ENCODE results near the gene HEPACAM.

DNA sequence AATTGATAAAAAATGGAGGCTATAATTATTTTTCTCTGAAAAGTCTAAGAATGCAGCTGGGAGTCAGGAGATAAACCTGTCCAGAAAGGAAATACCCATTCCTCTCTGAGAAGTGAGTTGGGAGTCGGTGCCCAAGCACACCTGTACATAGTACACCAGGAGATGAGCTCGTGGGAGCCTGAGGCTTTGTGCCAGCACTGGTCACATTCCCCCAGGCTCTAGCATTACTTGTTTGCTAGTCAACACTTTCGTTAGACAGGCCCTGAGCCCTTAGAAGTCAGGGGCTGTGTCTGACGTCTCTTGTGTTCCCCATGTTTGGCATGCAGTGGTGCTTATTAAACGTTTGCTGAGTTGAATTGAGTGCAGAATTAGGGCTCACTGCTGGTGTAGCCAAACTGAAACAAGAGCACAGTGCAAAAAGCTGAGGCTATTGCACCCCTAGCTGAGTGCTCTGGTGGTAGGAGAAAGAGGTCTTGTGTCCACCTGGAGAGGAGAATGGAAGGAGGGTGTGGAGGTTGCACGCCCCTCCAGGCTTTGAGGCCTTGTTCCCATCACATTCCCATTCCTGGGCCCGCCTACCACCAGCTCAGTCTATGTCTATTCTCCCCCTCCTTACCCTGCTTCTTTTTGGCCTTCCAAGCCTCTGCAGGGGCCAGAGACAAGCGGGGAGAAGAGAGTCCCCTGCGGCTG is 45.0 kb downstream of the HEPACAM start:
- TF ChIP-seq, protein P1, sequence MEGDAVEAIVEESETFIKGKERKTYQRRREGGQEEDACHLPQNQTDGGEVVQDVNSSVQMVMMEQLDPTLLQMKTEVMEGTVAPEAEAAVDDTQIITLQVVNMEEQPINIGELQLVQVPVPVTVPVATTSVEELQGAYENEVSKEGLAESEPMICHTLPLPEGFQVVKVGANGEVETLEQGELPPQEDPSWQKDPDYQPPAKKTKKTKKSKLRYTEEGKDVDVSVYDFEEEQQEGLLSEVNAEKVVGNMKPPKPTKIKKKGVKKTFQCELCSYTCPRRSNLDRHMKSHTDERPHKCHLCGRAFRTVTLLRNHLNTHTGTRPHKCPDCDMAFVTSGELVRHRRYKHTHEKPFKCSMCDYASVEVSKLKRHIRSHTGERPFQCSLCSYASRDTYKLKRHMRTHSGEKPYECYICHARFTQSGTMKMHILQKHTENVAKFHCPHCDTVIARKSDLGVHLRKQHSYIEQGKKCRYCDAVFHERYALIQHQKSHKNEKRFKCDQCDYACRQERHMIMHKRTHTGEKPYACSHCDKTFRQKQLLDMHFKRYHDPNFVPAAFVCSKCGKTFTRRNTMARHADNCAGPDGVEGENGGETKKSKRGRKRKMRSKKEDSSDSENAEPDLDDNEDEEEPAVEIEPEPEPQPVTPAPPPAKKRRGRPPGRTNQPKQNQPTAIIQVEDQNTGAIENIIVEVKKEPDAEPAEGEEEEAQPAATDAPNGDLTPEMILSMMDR (IDR thresholded peaks at IDR 0.05): no peak
- TF ChIP-seq, protein P2, sequence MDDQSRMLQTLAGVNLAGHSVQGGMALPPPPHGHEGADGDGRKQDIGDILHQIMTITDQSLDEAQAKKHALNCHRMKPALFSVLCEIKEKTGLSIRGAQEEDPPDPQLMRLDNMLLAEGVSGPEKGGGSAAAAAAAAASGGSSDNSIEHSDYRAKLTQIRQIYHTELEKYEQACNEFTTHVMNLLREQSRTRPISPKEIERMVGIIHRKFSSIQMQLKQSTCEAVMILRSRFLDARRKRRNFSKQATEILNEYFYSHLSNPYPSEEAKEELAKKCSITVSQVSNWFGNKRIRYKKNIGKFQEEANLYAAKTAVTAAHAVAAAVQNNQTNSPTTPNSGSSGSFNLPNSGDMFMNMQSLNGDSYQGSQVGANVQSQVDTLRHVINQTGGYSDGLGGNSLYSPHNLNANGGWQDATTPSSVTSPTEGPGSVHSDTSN (IDR thresholded peaks at IDR 0.05): no peak
- TF ChIP-seq CBX2 (IDR thresholded peaks at IDR 0.05; ENCODE audit: borderline replicate concordance, low read depth): no peak
- TF ChIP-seq, protein P3, sequence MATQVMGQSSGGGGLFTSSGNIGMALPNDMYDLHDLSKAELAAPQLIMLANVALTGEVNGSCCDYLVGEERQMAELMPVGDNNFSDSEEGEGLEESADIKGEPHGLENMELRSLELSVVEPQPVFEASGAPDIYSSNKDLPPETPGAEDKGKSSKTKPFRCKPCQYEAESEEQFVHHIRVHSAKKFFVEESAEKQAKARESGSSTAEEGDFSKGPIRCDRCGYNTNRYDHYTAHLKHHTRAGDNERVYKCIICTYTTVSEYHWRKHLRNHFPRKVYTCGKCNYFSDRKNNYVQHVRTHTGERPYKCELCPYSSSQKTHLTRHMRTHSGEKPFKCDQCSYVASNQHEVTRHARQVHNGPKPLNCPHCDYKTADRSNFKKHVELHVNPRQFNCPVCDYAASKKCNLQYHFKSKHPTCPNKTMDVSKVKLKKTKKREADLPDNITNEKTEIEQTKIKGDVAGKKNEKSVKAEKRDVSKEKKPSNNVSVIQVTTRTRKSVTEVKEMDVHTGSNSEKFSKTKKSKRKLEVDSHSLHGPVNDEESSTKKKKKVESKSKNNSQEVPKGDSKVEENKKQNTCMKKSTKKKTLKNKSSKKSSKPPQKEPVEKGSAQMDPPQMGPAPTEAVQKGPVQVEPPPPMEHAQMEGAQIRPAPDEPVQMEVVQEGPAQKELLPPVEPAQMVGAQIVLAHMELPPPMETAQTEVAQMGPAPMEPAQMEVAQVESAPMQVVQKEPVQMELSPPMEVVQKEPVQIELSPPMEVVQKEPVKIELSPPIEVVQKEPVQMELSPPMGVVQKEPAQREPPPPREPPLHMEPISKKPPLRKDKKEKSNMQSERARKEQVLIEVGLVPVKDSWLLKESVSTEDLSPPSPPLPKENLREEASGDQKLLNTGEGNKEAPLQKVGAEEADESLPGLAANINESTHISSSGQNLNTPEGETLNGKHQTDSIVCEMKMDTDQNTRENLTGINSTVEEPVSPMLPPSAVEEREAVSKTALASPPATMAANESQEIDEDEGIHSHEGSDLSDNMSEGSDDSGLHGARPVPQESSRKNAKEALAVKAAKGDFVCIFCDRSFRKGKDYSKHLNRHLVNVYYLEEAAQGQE (IDR thresholded peaks at IDR 0.05): no peak
- TF ChIP-seq RAD21 (conservative IDR thresholded peaks at IDR 0.05 in 1 of 2, IDR thresholded peaks at IDR 0.05 in 1 of 2): no peak

All from A549 (cell line).